GM12891 (cell line): ENCODE measurements around the gene PRPS1L1.

Experiments
- POLR2A ChIP-seq: IDR thresholded peaks from 2 replicates; pipeline ENCODE4 v1.6.1; 2011; ENCODE audit warnings: low read depth, low read length, control low read depth
- POLR2AphosphoS5 ChIP-seq: IDR thresholded peaks from 2 replicates; pipeline ENCODE4 v1.6.1; 2011; ENCODE audit warnings: low read depth, low read length, control low read depth
- POU2F2 ChIP-seq: IDR thresholded peaks from 2 replicates; pipeline ENCODE4 v1.6.1; 2011; ENCODE audit warnings: low read depth, mild to moderate bottlenecking, control low read depth, low read length, moderate library complexity
- SPI1 ChIP-seq: IDR thresholded peaks from 2 replicates; pipeline ENCODE4 v1.6.1; 2011; ENCODE audit warnings: low read depth, low read length, control low read depth
- TAF1 ChIP-seq: IDR thresholded peaks from 2 replicates; pipeline ENCODE4 v1.6.1; 2011; ENCODE audit warnings: low read depth, low read length, control low read depth

DNA sequence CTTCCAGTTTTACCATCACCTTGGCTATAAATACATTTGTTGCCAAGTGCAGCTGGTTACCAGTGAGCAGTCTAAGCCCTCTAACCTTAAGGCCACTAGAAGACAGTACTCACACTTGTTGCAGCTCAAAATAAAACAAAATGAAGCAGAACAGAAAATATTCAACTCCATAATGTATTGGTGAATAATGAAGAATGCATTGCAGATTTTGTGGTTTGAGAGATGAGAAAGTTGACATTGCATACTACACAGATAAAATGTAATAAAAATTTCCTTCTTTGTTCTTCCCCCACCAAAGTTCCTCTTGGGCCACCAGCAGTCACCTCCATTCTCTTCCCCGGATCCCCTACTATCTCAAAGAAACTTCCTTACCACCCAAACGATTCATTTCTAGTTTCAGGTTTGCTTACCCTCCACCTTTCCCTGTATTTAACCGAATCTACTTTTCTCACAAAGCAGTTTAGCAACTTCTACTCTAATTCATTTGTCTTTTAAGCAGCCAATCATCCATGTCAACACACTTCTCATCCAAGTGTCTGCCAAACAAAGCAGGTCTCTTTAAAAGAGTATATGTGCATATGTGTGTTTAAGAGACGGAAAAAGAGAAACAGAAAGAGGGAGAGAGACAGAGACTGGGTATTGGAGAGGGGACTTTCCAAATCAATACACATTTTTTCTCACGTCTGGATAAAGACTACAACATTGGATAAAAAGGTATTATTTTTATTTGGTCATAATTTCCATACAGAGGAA is 35.7 kb upstream of the PRPS1L1 start:
- TF ChIP-seq POLR2A (no peak), TAF1 (no peak), POLR2AphosphoS5 (no peak), POU2F2 (no peak), SPI1 (no peak)
